ENCODE measurements around the gene ATXN7L1. TPM values are rescaled to one million over a fixed set of nuclear protein-coding genes. Genes with fewer than 3 reads are reported as not detected.
"Not testable (repeated sequence)": the region's sequence is repeated elsewhere in the genome, so short reads cannot be mapped to it uniquely, and the experiment has no call there.

The ATXN7L1 gene
- total and polyA plus RNA-seq, 5 donors from 2014 or later, result 25.8 to 78.9 (median 26.8) TPM

GRCh38 chr7:105887569-105888189, 11.3 kb upstream of the ATXN7L1 start:
- ATAC-seq (ENCODE audit: low read depth in 2 of 2) (no peak), DNase-seq (no peak)
- no peaks in the 10 kb centered on the region for H3K9me3 Mint-ChIP-seq
- H3K36me3 Mint-ChIP-seq, result peaks cover 20% of the 10 kb centered on the region
- H3K27ac ChIP-seq (ENCODE audit: insufficient read depth, low read length, poor library complexity, severe bottlenecking), result no peak overlapping the region
- peaks cover 31 to 68% (median 50%) of the 10 kb centered on the region in 4 donors for H3K4me1 Mint-ChIP-seq
- no peaks in the 10 kb centered on the region for H3K27me3 Mint-ChIP-seq
- peaks cover 21% of the 10 kb centered on the region for H3K4me1 ChIP-seq (ENCODE audit: control insufficient read depth, insufficient read depth, low read length, poor library complexity, severe bottlenecking)
- no peaks in the 10 kb centered on the region for H3K9me3 ChIP-seq (ENCODE audit: control insufficient read depth in 2 of 2, low read length in 2 of 2)
- no peak overlapping the region for H3K4me3 Mint-ChIP-seq
- H3K27me3 ChIP-seq (ENCODE audit: control insufficient read depth, insufficient read depth, low read length), result no peaks in the 10 kb centered on the region
- no peak overlapping the region for H3K4me3 ChIP-seq (ENCODE audit: low read depth, low read length)
- peaks cover 26% of the 10 kb centered on the region for H3K36me3 ChIP-seq (ENCODE audit: control insufficient read depth, insufficient read depth, low read length)
- H3K27ac Mint-ChIP-seq, result no peak overlapping the region

- Mint-ChIP-seq H3K4me1 (peaks cover 27 to 68% (median 48%) of the 10 kb centered on the region in 4 donors), H3K27me3 (no peaks in the 10 kb centered on the region)
Observed at GRCh38 chr7:105886776-105887175, 10.4 kb upstream of the ATXN7L1 start.

DNA sequence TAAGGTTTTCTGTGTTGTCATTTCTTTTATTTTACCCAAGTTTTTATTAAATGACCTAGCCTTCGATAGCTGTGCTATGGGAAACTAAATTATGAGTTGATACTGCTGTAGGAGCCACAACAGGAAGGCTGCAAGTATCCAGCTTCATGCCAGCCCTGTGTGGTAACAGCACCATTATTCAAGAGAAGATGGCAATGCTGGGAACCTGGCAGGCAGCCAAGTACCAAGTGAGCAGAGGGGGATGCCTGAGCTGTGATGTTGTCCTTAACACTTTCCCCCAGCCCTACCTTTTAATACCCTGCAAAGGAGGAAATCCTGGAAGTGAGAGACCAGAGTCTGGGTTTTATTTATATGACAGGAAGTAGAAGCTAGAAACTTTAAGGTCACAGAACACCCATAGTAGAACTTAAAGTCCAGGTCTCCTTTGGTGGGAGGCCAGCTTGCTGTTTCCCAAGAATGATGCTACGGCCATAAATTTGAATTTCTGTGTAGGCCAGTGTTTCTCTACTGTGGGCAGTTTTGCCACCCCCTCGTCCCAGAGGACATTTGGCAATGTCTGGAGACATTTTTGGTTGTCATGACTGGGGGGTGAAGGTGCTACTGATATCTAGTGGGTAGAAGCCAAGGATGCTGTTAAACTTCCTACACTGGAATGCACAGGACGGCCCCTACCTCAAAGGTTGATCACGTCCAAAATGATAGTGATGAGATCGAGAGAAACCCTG, 9.2 kb upstream of the ATXN7L1 start:
- peak overlapping the region in 2 of 3 donors; percentile 58 to 59 for H3K27ac Mint-ChIP-seq
- H3K27me3 ChIP-seq (ENCODE audit: control insufficient read depth, insufficient read depth, low read length), result no peaks in the 10 kb centered on the region
- ATAC-seq (ENCODE audit: low read depth in 2 of 2) (no peak), DNase-seq (no peak)
- H3K9me3 ChIP-seq (ENCODE audit: control insufficient read depth in 2 of 2, low read length in 2 of 2), result no peaks in the 10 kb centered on the region
- H3K4me3 ChIP-seq (ENCODE audit: low read depth, low read length), result no peak overlapping the region
- peak overlapping the region in 3 of 4 donors; percentile 34 to 39 (median 35) for H3K4me3 Mint-ChIP-seq
- no peaks in the 10 kb centered on the region for H3K9me3 Mint-ChIP-seq
- peaks cover 37 to 71% (median 58%) of the 10 kb centered on the region in 4 donors for H3K4me1 Mint-ChIP-seq
- H3K36me3 ChIP-seq (ENCODE audit: control insufficient read depth, insufficient read depth, low read length), result peaks cover 8% of the 10 kb centered on the region
- H3K27me3 Mint-ChIP-seq, result no peaks in the 10 kb centered on the region
- H3K4me1 ChIP-seq (ENCODE audit: control insufficient read depth, insufficient read depth, low read length, poor library complexity, severe bottlenecking), result peaks cover 35% of the 10 kb centered on the region
- no peak overlapping the region for H3K27ac ChIP-seq (ENCODE audit: insufficient read depth, low read length, poor library complexity, severe bottlenecking)
- H3K36me3 Mint-ChIP-seq, result peaks cover 8% of the 10 kb centered on the region

More at GRCh38 chr7:105886776-105887175, 10.4 kb upstream of the ATXN7L1 start:
- H3K4me3 Mint-ChIP-seq, result no peak overlapping the region
- Histone ChIP-seq H3K27ac (ENCODE audit: insufficient read depth, low read length, poor library complexity, severe bottlenecking) (no peak overlapping the region), H3K36me3 (ENCODE audit: control insufficient read depth, insufficient read depth, low read length) (peaks cover 17% of the 10 kb centered on the region), H3K4me3 (ENCODE audit: low read depth, low read length) (no peak overlapping the region), H3K27me3 (ENCODE audit: control insufficient read depth, insufficient read depth, low read length) (no peaks in the 10 kb centered on the region), H3K9me3 (ENCODE audit: control insufficient read depth in 2 of 2, low read length in 2 of 2) (no peaks in the 10 kb centered on the region), H3K4me1 (ENCODE audit: control insufficient read depth, insufficient read depth, low read length, poor library complexity, severe bottlenecking) (peaks cover 23% of the 10 kb centered on the region)
- H3K36me3 Mint-ChIP-seq, result peaks cover 14% of the 10 kb centered on the region
- H3K9me3 Mint-ChIP-seq, result no peaks in the 10 kb centered on the region
- ATAC-seq (ENCODE audit: low read depth in 2 of 2) (no peak), DNase-seq (no peak)
- no peak overlapping the region for H3K27ac Mint-ChIP-seq

DNA sequence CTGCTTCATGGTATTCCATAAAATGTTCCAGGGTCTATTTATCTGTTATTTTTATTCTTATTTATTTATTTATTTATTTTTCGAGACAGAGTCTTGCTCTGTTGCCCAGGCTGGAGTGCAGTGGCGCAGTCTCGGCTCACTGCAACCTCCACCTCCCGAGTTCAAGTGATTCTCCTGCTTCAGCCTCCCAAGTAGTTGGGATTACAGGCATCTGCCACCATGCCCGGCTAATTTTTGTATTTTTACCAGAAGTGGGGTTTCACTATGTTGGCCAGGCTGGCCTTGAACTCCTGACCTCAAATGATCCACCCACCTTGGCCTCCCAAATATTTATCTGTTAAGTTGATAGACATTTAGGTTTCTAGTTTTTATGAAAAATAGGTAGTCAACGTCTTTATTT, 6.8 kb upstream of the ATXN7L1 start:
- not testable (repeated sequence) for H3K27me3 ChIP-seq (ENCODE audit: control insufficient read depth, insufficient read depth, low read length); H3K36me3 ChIP-seq (ENCODE audit: control insufficient read depth, insufficient read depth, low read length); H3K27me3 Mint-ChIP-seq; H3K9me3 ChIP-seq (ENCODE audit: control insufficient read depth in 2 of 2, low read length in 2 of 2); ATAC-seq (ENCODE audit: low read depth in 2 of 2); H3K9me3 Mint-ChIP-seq; DNase-seq; H3K4me3 ChIP-seq (ENCODE audit: low read depth, low read length); H3K36me3 Mint-ChIP-seq; H3K27ac ChIP-seq (ENCODE audit: insufficient read depth, low read length, poor library complexity, severe bottlenecking)
- peaks cover 53% of the 10 kb centered on the region for H3K4me1 ChIP-seq (ENCODE audit: control insufficient read depth, insufficient read depth, low read length, poor library complexity, severe bottlenecking)
- peak overlapping the region in 1 of 3 donors; percentile 45 for H3K27ac Mint-ChIP-seq
- H3K4me3 Mint-ChIP-seq, result peak overlapping the region in 1 of 4 donors; percentile 66
- H3K4me1 Mint-ChIP-seq, result peaks cover 50 to 83% (median 66%) of the 10 kb centered on the region in 4 donors

DNA sequence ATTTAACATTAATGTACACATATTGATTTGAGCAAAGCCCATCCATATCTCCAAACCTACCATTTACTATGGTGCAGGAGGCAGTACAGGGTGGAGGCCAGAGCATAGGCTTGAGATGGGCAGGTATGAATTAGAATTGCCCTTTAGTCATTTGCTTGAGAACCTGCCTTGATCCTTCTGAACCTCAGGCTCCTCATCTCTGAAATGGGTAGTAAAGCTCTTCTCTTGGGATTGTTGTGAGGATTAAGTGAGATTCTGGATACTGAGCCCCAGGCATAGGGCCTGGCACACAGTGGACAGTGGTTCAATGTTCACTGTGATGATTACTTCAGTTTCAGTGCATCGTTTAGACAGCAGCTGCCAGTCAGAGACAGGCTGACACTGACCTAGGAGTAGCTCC, 5.0 kb upstream of the ATXN7L1 start:
- Mint-ChIP-seq H3K36me3 (peaks cover 4% of the 10 kb centered on the region), H3K27ac (peak overlapping the region in 2 of 3 donors; percentile 57 to 59), H3K4me1 (peaks cover 39 to 80% (median 59%) of the 10 kb centered on the region in 4 donors), H3K4me3 (peak overlapping the region; percentile 29 to 93 (median 64)), H3K9me3 (no peaks in the 10 kb centered on the region), H3K27me3 (no peaks in the 10 kb centered on the region)
- no peak for ATAC-seq (ENCODE audit: low read depth in 2 of 2)
- Histone ChIP-seq H3K4me3 (ENCODE audit: low read depth, low read length) (peak overlapping the region; percentile 49), H3K27ac (ENCODE audit: insufficient read depth, low read length, poor library complexity, severe bottlenecking) (no peak overlapping the region), H3K27me3 (ENCODE audit: control insufficient read depth, insufficient read depth, low read length) (no peaks in the 10 kb centered on the region), H3K36me3 (ENCODE audit: control insufficient read depth, insufficient read depth, low read length) (peaks cover 4% of the 10 kb centered on the region), H3K4me1 (ENCODE audit: control insufficient read depth, insufficient read depth, low read length, poor library complexity, severe bottlenecking) (peaks cover 60% of the 10 kb centered on the region), H3K9me3 (ENCODE audit: control insufficient read depth in 2 of 2, low read length in 2 of 2) (no peaks in the 10 kb centered on the region)
- DNase-seq, result no peak

- Histone ChIP-seq H3K4me3 (ENCODE audit: low read depth, low read length) (peak overlapping the region; percentile 92), H3K27me3 (ENCODE audit: control insufficient read depth, insufficient read depth, low read length) (no peaks in the 10 kb centered on the region), H3K36me3 (ENCODE audit: control insufficient read depth, insufficient read depth, low read length) (peaks cover 4% of the 10 kb centered on the region), H3K9me3 (ENCODE audit: control insufficient read depth in 2 of 2, low read length in 2 of 2) (no peaks in the 10 kb centered on the region), H3K4me1 (ENCODE audit: control insufficient read depth, insufficient read depth, low read length, poor library complexity, severe bottlenecking) (peaks cover 58% of the 10 kb centered on the region), H3K27ac (ENCODE audit: insufficient read depth, low read length, poor library complexity, severe bottlenecking) (no peak overlapping the region)
- DNase-seq (no peak), ATAC-seq (ENCODE audit: low read depth in 2 of 2) (no peak)
- H3K4me1 Mint-ChIP-seq, result peaks cover 35 to 78% (median 54%) of the 10 kb centered on the region in 4 donors
- peak overlapping the region; percentile 42 to 93 (median 74) for H3K4me3 Mint-ChIP-seq
- peaks cover 0 to 2% (median 0%) of the 10 kb centered on the region in 7 donors for H3K9me3 Mint-ChIP-seq
- H3K36me3 Mint-ChIP-seq, result peaks cover 4% of the 10 kb centered on the region
- H3K27me3 Mint-ChIP-seq, result no peaks in the 10 kb centered on the region
- H3K27ac Mint-ChIP-seq, result peak overlapping the region; percentile 26 to 59 (median 57)
Observed at GRCh38 chr7:105880571-105881330, 4.4 kb upstream of the ATXN7L1 start.

DNA sequence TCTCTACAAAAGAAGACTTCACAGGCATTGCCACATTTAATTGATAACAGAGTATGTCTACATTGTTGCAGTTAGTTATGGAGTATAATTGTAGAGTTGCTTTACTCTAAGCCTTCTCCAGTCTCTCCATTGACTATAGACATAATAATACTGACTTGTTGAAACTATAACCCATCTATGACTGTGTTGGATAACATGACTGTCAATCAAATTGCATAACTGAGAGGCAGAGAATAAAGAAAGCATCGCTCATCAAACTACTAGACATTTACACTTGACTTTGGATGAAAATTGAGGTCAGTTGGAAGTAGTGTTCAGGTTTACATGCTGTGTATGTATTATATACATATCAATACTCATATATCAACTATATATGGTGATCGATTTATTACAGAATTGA, 3.4 kb upstream of the ATXN7L1 start:
- Histone ChIP-seq H3K27me3 (ENCODE audit: control insufficient read depth, insufficient read depth, low read length) (no peaks in the 10 kb centered on the region), H3K27ac (ENCODE audit: insufficient read depth, low read length, poor library complexity, severe bottlenecking) (no peak overlapping the region), H3K4me3 (ENCODE audit: low read depth, low read length) (peak overlapping the region; percentile 92), H3K36me3 (ENCODE audit: control insufficient read depth, insufficient read depth, low read length) (peaks cover 2% of the 10 kb centered on the region), H3K4me1 (ENCODE audit: control insufficient read depth, insufficient read depth, low read length, poor library complexity, severe bottlenecking) (peaks cover 58% of the 10 kb centered on the region), H3K9me3 (ENCODE audit: control insufficient read depth in 2 of 2, low read length in 2 of 2) (no peaks in the 10 kb centered on the region)
- peaks cover 4% of the 10 kb centered on the region for H3K36me3 Mint-ChIP-seq
- DNase-seq (no peak), ATAC-seq (ENCODE audit: low read depth in 2 of 2) (no peak)
- no peaks in the 10 kb centered on the region for H3K27me3 Mint-ChIP-seq
- peaks cover 0 to 2% (median 0%) of the 10 kb centered on the region in 7 donors for H3K9me3 Mint-ChIP-seq
- H3K27ac Mint-ChIP-seq, result peak overlapping the region in 1 of 3 donors; percentile 68
- peak overlapping the region; percentile 91 to 95 (median 94) for H3K4me3 Mint-ChIP-seq
- H3K4me1 Mint-ChIP-seq, result peaks cover 35 to 77% (median 50%) of the 10 kb centered on the region in 4 donors

Measured in CD4-positive, CD25-positive, alpha-beta regulatory T cell (primary cell).